ENCODE data around the gene COL1A1.

Gene COL1A1

GRCh38 chr17:50172130-50172529 is 29.3 kb downstream of the COL1A1 start:
- no peak for TF ChIP-seq CTCF (IDR thresholded peaks at IDR 0.05; ENCODE audit: low read depth, low read length, missing control alignments)
- no peak overlapping the region for H3K4me3 ChIP-seq (replicated peaks; ENCODE audit: low read depth, low read length)
- no peak for DNase-seq (ENCODE audit: extremely low read depth, low read depth)

GRCh38 chr17:50171371-50172071 is 29.9 kb downstream of the COL1A1 start:
- no peak overlapping the region for H3K4me3 ChIP-seq (replicated peaks; ENCODE audit: low read depth, low read length)
- no peak for DNase-seq (ENCODE audit: extremely low read depth, low read depth)
- TF ChIP-seq CTCF (IDR thresholded peaks at IDR 0.05; ENCODE audit: low read depth, low read length, missing control alignments) = no peak

- no peak for TF ChIP-seq CTCF (IDR thresholded peaks at IDR 0.05; ENCODE audit: low read depth, low read length, missing control alignments)
- H3K4me3 ChIP-seq (replicated peaks; ENCODE audit: low read depth, low read length) = no peak overlapping the region
- no peak for DNase-seq (ENCODE audit: extremely low read depth, low read depth)
Measured at GRCh38 chr17:50170662-50171370, 30.6 kb downstream of the COL1A1 start.

GRCh38 chr17:50169881-50170459 is 31.5 kb downstream of the COL1A1 start:
- TF ChIP-seq CTCF (IDR thresholded peaks at IDR 0.05; ENCODE audit: low read depth, low read length, missing control alignments) = no peak
- no peak overlapping the region for H3K4me3 ChIP-seq (replicated peaks; ENCODE audit: low read depth, low read length)
- no peak for DNase-seq (ENCODE audit: extremely low read depth, low read depth)

- no peak for DNase-seq (ENCODE audit: extremely low read depth, low read depth)
- TF ChIP-seq CTCF (IDR thresholded peaks at IDR 0.05; ENCODE audit: low read depth, low read length, missing control alignments) = peak; percentile 91
- no peak overlapping the region for H3K4me3 ChIP-seq (replicated peaks; ENCODE audit: low read depth, low read length)
Measured at GRCh38 chr17:50169121-50169764, 32.2 kb downstream of the COL1A1 start.

- no peak for DNase-seq (ENCODE audit: extremely low read depth, low read depth)
- no peak overlapping the region for H3K4me3 ChIP-seq (replicated peaks; ENCODE audit: low read depth, low read length)
- TF ChIP-seq CTCF (IDR thresholded peaks at IDR 0.05; ENCODE audit: low read depth, low read length, missing control alignments) = no peak
Measured at GRCh38 chr17:50168319-50168718, 33.1 kb downstream of the COL1A1 start.
